Stromal cell of bone marrow (primary cell): ENCODE measurements around the gene C11orf65.

Experiments
- DNase-seq: peaks from one replicate; pipeline ENCODE4 v3.0.0-alpha.2; 2012; ENCODE audit warnings: low read depth

C11orf65 gene

DNA sequence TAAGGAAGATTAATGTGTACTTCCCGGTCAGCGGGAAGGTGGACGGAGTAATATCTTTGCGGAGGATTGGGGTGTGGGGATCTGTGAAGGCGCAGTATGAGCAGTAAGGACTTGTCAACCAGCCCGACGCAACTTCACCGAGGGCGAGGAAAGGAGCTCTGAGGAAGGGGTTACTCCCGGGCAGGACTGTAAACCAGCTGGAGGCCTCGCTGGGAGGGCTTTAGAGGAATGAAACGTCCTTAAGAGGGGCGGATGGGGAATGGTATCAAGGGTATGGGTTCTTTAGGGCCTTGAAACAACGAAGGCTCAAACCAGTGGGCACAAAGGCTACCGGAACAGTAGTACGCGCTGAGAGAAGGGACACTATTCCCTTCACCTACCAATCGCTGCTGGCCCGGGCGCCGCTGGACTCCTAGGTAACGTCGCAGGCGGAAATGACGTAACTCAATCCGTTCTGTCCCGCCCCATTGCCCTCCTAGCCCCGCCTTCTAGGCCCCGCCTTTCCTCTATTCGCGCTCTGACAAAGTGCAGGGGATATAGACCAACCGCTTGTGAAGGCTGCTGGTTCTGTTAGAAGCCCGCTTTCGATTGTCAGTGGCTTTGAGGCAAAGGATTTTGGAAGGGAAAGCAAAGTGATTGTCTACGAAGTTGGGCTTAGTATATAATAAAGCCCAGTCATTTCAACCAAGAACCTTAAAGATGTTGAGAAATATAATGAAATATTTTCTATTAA, at the start of gene C11orf65:
TSS of gene C11orf65 (minus strand) at position 439 of the 733 bp plus-strand sequence. CDS start 5,970 bp downstream, outside the sequence.
- DNase-seq, result peak; percentile 94

GRCh38 chr11:108516125-108516524, 48.8 kb upstream of the C11orf65 start:
- DNase-seq, result no peak

GRCh38 chr11:108512708-108513107, 45.4 kb upstream of the C11orf65 start:
- no peak for DNase-seq

- DNase-seq, result peak; percentile 80
These were observed 44.6 kb upstream of the C11orf65 start for GRCh38 chr11:108511851-108512474.

DNA sequence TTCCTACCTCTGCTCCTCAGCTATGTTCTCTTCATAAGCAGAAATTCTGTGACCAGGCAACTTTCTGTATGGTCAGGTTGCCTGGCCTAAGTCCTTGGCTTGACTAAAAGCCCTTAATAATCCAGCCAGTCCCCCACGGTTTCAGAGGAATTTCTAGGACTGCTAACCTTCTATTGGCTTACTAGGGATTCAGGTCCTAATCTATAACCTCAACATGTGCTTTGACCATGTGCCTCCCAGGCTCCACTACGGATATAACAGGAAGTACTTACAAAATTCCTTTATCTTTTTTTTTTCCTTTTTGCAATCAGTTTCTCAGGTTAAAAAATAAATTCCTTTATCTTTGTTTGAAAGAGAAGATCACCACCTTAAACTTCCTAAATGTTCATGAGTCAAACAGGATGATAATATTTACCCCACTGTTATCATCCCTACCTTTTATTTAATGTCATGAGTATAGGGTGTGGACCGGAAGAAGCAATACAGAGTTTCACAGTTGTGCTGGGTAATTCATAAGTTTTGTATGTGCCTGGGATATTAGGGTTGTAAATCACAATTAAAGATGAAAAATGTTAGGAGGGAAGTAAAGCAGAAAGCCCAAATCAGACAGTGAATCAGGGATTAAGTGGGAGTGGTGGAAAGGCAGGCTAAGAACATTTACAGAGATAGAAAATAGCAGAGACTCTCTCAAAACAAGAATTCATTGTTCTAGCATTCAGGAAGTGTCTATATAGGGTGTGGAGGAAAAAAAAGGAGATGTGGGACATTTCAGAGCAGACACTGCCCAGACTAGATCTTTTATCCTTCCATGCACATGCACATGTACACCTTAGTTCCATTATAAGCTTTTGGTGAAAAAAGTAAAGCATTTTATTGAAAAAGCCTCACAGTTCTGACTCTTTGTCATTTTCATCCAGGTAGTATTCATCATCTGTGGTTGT, 41.6 kb upstream of the C11orf65 start:
- no peak for DNase-seq

DNA sequence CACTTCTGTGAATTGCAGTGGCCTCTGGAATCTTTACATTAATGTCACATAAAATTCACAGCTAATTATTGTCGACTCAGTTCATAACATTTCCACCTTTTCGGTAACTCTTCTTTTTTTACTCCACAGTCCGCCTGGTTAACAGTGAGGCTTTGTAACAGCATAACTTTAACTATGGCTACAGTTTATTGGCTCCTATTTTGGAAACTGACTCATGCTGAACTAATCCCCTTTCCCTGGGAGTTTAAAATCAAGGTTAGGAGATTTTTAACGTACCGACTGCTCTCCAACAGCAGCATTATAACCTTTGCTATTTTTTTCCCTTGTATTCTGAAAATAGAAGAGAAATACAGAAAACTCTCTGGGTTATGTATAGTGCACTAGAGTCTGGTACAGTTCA, 34.1 kb upstream of the C11orf65 start:
- no peak for DNase-seq

DNA sequence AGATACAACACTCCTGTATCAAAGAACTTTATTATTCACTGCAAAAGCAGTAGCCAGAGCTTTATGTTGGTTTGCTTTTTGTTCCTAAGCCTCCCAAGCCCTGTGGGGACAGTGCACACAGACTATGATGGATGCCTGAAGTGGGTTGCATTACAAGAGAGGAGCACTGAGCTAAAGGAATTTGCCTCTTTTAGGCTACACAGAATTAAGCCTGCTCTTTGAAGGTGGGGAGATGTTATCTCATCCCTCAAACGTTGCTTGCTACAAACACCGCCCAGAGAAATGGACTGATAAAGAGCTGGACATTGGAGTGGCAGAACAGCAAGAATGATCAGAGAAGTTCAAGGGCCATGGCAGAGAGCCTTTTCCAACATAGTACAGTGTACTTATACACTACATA, 33.4 kb upstream of the C11orf65 start:
- no peak for DNase-seq

- no peak for DNase-seq
These were observed 32.8 kb upstream of the C11orf65 start for GRCh38 chr11:108500169-108500568.

- DNase-seq, result no peak
These were observed 31.6 kb upstream of the C11orf65 start for GRCh38 chr11:108498816-108499408.

- DNase-seq, result no peak
These were observed 30.9 kb upstream of the C11orf65 start, which contains the start of gene POGLUT3 for GRCh38 chr11:108498046-108498815. POGLUT3 (minus strand) TSS chr11:108498384; CDS start chr11:108498366, 18 bp downstream.

- DNase-seq, result peak; percentile 98
These were observed 30.2 kb upstream of the C11orf65 start for GRCh38 chr11:108497317-108498045.

DNA sequence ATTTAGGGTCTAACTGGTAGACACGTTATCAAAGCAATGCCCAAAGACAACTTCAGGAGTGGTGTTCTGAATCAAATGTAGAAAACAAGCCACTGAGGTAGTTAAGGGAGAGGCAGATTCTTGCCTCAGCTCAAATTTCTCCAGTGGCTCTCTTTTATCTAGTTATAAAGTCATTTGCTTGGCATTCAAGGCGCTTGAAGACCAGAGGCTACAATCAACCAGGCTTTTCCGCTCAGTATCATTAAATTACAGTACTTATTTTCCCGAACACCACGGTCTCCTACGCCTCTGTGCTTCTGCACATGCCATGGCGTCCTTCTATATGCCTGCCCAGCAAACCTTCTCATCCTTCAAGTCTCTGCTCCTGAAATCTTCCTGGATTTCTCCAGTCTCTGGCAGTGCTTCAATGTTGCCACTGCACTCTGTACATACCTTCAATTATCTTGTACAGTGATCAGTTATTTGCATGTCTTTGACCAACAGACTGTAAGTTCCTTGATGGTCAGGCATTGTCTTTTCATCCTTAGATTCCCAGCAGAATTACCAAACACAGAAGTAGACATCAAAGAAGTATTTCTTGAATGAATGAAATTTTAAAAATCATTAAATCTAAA, 29.4 kb upstream of the C11orf65 start:
- no peak for DNase-seq

- DNase-seq, result no peak
These were observed 28.0 kb upstream of the C11orf65 start for GRCh38 chr11:108495326-108495725.

GRCh38 chr11:108494182-108494581, 26.9 kb upstream of the C11orf65 start:
- DNase-seq, result no peak

DNA sequence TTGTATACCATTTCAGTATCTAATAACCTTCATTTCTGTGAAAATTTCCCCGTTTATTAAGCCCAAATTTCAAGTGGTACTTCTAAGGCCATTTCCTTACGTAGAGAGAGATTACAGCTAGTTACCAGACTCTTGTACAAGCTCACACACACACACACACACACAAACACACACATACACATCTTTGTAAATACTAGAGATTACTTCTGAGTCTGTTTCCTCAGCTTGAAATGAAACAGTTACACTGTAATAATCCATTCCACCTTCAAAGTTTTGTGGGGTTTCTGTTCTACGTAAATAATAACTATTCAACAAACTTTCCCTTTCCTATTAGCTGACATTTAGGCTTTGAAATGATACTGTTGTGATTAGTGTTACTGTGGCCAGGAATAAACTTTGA, 24.6 kb upstream of the C11orf65 start:
- no peak for DNase-seq

DNA sequence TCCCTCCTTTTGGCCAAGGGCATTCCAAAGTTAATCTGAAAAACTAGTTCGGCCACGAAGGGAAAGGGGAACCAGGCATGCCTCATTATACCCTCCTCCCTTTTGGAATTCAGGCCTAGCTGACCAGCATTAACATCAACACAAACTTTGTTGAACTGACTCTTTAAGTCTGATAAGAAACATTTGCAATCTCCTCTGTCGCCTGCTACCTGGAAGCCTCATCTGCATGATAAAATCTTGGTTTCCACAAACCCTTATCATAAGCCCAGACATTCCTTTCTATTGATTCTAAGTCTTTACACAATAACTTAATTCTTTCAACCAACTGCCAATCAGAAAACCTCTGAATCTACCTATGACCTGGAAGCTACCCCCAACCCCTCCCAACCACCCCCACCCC, 19.5 kb upstream of the C11orf65 start:
- no peak for DNase-seq

GRCh38 chr11:108486331-108486730, 19.0 kb upstream of the C11orf65 start:
- no peak for DNase-seq

- no peak for DNase-seq
These were observed 15.8 kb upstream of the C11orf65 start for GRCh38 chr11:108483163-108483562.

GRCh38 chr11:108474664-108475463, 7.5 kb upstream of the C11orf65 start:
- DNase-seq, result no peak
